ENCODE measurements around the gene MYRF.

The MYRF gene

DNA sequence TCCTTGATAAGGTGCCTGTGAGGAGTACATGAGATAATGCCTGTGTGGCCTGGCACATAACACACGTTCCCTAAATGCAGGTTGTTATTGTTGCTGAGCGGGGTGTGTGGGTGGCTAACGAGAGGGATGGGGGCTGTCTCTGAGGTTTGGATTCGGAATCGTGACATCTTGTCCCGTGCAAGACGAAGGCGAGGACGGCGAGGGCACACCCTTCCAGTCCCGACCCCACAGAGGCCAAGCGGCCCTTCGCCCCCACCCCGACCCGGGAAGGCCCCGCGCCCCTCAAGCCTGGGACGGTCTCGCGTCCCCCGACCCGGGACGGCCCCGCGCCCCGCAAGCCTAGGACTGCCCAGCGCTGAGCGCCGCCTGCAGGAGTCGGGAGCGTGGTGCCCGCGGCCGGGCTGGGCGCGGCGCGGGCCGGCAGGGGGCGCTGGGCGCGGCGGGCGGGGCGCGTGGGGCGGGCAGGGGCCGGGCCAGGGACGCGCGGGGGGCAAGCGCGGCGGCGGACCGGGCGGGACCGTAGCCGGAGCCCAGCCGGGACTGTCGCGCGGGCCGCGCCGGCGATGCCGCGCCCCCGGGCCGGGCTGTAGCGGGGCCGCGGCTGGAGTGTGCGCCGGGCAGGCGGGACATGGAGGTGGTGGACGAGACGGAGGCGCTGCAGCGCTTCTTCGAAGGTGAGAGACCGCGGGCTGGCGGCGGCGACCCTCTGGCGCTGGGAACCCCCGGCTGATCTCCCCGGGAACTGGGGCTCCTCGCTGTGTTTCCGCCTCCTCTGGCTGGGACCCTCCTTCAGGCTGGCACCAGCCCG lies at the start of gene MYRF:
TSS of gene MYRF (plus strand) at position 520 of the 808 bp plus-strand sequence. CDS start at position 629, 109 bp downstream.
- DNase-seq (ENCODE audit: low read depth), result no peak

DNA sequence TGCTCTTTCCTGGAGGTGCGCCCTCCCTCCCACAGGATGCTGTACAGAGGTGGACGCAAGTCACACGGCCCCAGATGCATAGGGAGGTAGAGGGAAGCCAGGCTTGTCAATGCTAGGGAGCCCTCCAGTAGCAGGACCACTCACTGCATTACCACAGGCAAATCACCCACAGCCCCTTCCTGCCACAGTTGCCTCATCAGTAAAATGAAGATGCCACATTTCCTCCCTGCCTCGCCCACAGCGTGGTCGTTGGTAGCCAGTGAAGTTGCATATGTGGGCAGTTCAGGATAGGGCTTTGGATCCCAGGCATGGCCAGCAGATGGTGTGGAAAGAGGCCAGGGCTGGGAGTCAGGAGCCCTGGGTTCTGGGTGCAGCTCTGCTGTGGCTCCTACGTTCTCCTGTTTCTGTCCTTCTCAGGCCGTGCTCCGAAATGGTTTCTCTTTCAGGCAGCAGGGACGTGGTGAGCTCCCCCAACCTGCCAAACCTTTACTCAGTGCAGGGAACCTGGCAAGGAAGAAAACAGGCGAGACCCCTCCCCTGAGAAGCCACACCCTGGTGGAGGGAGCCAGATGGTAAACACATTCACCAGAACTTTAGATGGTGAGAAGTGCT lies 49.6 kb upstream of the MYRF start:
- no peak for DNase-seq (ENCODE audit: low read depth)

GRCh38 chr11:61704838-61705237 lies 47.6 kb upstream of the MYRF start:
- no peak for DNase-seq (ENCODE audit: low read depth)

- no peak for DNase-seq (ENCODE audit: low read depth)
These were observed 45.7 kb upstream of the MYRF start for GRCh38 chr11:61706452-61707400.

DNA sequence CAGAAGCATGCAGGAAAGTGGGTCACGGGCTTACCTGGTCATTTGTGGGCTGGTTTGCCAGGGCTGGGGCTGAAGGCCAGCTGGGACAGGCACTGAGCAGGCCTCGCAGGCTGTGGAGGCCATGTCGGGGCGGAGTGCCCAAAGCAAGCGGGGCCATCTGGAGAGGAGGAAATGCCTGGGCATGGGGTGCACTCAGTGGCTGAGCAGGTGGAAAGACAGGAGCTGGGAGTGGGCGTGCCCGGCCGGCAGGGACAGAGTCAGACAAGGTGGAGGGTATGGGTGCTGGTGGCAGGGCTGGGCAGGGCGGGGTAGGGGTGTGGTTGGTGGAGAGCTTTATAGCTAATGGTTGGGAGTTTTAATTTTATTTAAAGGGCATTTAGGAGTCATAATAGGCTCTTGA lies 44.9 kb upstream of the MYRF start:
- no peak for DNase-seq (ENCODE audit: low read depth)

DNA sequence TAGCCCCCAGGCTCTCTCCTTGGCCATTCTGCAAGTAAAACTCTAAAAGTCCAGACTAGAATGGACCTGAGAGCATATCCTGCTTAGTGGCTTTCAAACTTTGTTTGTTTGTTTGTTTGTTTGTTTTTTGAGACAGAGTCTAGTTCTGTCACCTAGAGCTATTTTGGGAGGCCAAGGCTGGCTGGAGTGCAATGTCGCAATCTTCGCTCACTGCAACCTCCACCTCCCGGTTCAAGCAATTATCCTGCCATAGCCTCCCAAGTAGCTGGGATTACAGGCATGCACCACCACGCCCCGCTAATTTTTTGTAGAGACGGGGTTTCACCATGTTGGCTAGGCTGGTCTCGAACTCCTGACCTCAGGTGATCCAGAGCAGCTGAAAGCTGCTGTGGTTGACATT lies 43.3 kb upstream of the MYRF start:
- DNase-seq (ENCODE audit: low read depth), result no peak

- DNase-seq (ENCODE audit: low read depth), result no peak
These were observed 42.9 kb upstream of the MYRF start for GRCh38 chr11:61709572-61709971.

- no peak for DNase-seq (ENCODE audit: low read depth)
These were observed 42.4 kb upstream of the MYRF start for GRCh38 chr11:61710019-61710418.

DNA sequence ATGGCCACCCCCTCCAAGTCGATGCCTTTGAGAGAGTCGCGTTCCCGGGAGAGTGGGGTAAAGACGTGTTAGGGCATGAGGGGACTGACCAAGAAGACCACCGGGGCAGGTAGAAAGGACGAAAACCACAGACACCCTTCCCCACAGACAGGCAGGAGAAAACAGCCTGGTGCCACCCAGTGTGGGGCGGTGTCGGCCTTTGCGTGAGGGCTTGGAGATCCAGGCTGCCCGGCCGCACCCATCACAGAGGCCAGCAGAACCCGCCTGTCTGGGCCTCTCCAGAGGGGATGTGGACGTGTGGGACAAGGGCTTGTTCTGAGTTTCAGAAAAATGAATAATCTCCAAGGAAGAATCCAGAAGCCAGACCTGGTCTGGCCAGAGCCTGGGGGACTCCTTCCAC lies 41.4 kb upstream of the MYRF start:
- no peak for DNase-seq (ENCODE audit: low read depth)

- no peak for DNase-seq (ENCODE audit: low read depth)
These were observed 40.9 kb upstream of the MYRF start for GRCh38 chr11:61711498-61711897.

DNA sequence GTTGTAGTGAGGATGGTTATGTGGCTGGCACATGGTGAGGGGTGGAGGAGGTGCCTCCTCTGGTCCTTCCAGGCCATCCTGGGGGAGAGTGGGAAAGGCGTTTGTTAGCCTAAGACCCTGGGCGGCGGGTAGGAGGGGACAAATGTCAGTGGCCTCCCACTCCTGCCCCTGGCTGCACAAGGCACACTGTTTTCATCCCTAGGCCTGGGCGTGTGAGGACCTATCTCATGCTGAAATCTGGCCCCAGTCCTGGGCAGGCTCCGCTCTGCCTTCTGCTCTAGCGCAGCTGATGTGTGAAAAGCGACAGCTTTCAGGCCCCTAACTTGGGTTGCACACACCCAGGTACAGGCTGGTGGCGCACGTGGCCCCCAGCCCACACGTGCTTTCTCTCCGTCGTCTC lies 40.1 kb upstream of the MYRF start:
- DNase-seq (ENCODE audit: low read depth), result no peak

GRCh38 chr11:61712846-61713245 lies 39.6 kb upstream of the MYRF start:
- DNase-seq (ENCODE audit: low read depth), result no peak

DNA sequence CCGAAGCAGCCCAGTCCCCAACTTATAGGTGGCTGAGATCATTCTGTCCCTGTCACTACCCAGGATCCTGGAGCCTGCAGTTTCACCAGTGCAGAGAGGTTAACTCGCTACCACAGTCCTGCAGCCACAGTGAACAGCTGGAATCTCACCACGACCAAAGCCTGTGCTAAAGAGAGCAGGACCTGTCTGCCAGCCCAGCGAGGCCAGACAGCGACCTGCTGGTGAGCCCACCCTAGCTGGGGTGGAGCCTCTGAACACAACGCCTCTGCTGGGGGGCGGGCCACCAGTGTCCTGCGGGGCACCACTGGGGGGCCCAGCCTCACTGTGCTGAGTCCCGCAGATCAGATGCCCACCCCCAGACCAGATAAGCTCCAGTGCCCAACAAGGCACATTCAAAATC lies 39.0 kb upstream of the MYRF start:
- no peak for DNase-seq (ENCODE audit: low read depth)

DNA sequence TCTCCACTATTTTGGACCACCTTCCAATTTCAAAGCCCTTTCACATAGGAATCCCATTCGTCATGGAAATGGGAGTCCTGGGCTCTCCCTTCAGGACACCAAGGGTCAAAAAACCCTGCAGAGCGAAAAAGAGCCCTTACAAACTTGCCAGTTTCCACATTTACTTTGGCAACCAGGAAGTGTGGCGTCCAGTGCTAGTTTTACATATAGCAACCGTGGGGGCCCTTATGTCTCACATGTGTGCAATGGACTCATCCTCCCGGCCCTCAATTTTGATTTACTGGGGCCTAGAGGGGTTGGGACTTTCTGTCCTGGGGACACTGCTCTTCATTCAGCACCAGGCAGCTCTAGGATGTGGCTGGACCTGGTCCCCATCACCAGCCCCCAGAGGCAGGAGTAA lies 38.5 kb upstream of the MYRF start:
- DNase-seq (ENCODE audit: low read depth), result no peak

DNA sequence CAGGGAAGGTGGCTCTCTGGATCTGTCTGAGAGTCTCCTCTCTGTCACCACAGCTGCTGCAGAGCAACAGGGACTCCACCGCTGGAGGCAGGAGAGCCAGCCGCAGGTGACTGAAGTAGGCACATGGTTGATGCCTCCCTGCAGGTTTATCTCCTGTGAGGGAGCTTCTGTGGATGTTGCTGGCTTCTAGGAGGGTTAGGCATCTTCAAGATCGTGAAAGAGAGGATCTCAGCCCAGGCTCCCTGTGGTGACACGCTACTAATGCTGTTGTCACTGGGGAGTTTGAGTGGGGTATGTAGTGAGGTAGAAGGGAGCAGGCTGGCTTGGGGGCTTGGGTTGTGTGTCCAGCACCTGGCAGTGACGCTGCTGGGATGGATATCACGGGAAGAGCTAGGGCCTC lies 38.1 kb upstream of the MYRF start:
- DNase-seq (ENCODE audit: low read depth), result no peak

- DNase-seq (ENCODE audit: low read depth), result no peak
These were observed 37.5 kb upstream of the MYRF start for GRCh38 chr11:61714916-61715315.

DNA sequence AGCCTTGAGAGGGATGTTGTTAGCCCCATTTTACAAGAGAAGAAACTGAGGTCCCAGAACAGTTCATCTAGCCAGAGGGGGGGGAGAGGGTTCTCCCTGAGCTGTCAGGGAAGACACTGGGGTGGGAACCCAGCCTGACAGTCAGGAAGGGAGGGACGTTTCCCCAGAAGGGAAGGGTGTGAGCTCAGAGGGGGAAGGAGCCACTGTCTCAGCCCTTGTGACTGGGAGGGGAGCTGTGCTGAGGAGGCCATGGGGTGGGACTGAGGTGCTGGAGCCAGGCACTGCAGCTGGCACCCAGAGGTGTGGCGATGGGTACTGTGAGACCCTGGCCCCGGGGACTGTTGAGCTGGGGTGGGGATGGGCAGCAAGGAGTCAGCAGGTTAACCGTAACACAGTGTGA lies 36.6 kb upstream of the MYRF start:
- DNase-seq (ENCODE audit: low read depth), result no peak

DNA sequence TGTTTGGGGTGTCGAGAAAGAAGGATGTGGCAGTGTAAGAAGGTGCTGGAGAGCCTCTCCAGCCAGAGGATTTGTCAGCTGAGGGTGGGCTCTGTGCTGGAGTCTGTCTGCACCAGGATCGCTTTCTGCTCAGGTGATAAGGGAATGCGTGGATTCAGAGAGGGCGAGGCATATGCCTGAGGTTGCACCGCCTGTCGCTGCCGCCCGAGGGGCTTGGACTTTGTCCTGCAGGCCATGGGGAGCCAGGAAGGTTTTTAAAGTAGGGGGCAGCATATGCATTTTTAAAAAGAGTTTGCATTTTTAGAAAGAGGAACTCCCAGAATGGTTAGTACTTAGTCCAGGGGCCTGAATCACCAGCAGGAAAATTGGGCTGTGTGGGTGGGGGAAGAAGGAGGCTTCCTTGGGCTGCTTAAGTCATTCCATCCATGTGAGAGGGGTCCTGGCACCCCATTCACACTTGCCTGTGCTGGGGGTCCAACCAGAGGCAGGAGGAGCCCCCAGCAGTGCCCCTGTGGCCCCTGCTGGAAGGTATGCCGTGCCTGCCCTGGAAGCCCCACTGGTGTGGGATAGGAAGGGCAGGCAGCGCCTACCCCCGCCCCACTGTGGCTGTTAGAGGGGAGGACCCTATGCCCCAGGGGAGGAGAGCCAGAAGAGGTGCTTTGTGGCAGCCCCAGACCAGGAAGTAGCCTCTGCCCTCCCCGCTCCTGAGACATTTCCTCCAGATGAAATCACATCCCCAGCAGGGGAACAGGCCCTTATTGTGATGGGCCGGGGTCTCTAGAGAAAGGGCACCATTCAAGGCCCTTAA lies 35.8 kb upstream of the MYRF start:
- no peak for DNase-seq (ENCODE audit: low read depth)

DNA sequence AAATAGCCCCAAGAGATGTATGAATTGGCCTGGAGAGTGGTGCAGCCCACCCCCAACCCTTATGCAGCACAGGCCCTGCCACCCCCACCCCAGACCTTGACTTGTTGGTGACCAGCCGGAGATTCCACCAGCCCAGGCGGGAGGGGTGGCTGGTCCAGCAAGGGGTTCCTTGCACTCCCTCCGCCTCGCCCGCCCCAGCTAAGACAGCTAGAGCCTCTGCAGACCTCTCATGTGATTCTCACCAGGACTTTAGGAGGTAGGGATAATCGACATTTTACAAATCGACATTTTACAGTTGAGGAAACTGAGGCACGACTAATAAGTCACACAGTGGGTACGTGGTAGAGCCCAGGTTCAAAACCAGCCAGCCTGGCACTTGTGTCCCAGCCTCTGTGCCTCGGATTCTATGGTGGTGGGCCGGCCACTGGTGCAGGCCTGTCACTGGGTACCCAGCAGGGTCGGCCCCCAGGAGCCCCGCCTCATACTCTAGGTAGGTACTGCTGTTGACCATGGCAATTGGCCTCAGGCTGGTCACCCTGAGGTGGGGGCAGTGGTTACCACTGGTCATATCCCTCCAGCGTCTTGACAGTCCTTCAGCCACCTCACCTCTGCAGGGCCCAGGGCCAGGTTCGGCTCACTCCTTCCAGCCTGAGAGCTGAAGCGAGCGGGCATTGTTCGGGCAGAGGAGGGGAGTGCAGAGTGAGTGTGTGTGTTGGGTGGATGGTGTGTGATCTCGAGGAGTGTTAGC lies 35.0 kb upstream of the MYRF start:
- DNase-seq (ENCODE audit: low read depth), result no peak

- DNase-seq (ENCODE audit: low read depth), result no peak
These were observed 34.3 kb upstream of the MYRF start for GRCh38 chr11:61718046-61718531.

Data from non-pigmented ciliary epithelial cell (primary cell).